PC-9 (cell line): ENCODE measurements around the gene SYTL1. TPM values are rescaled to one million over a fixed set of nuclear protein-coding genes. Genes with fewer than 3 reads are reported as not detected.

Experiments
- BruUV-seq: library from RNA; stranded (reverse); fragments of 400-500 nt; replicated peaks from 2 replicates; lab custom pipeline; 2021; lab: Mats Ljungman, UMichigan
- CTCF ChIA-PET: fragments of 300-600 bp; sonication (Branson Sonifier 250); formaldehyde crosslinking; loops from one replicate; lab custom pipeline; 2022; ENCODE audit warnings: antibody characterized with exemption; lab: Charles Lee
- POLR2A ChIA-PET: fragments of 300-600 bp; sonication (Branson Sonifier 250); formaldehyde crosslinking; loops from one replicate; lab custom pipeline; 2022; ENCODE audit warnings: antibody characterized with exemption; ENCODE audit not compliant: unreplicated experiment; lab: Charles Lee
- DNase-seq, 2 experiments: peaks; one replicate each; pipeline versions ENCODE4 v3.0.0 to v3.0.0-alpha.2; 2015 to 2022; ENCODE audit warnings: mixed read lengths in 1 of 2
- H2AFZ ChIP-seq: fragments of 200-600 bp; sonication (generic); 2 replicates; pipeline ENCODE4 v1.8.1; 2017; ENCODE audit warnings: antibody characterized with exemption
- H3F3A ChIP-seq: fragments of 200-600 bp; sonication (generic); 2 replicates; pipeline ENCODE4 v1.8.1; 2017; ENCODE audit warnings: antibody characterized with exemption, mild to moderate bottlenecking, low read depth; ENCODE audit not compliant: insufficient read depth
- H3K27ac ChIP-seq: fragments of 200-600 bp; sonication (generic); 2 replicates; pipeline ENCODE4 v1.6.1; 2016; ENCODE audit warnings: mixed run types
- H3K27me3 ChIP-seq: fragments of 200-600 bp; sonication (generic); 2 replicates; pipeline ENCODE4 v1.6.1; 2016; ENCODE audit warnings: low read depth, mixed run types; ENCODE audit not compliant: insufficient read depth
- H3K36me3 ChIP-seq: fragments of 200-600 bp; sonication (generic); 2 replicates; pipeline ENCODE4 v1.6.1; 2016; ENCODE audit warnings: low read depth, mixed run types
- H3K4me1 ChIP-seq: fragments of 200-600 bp; sonication (generic); replicated peaks from 2 replicates; pipeline ENCODE4 v1.6.1; 2016; ENCODE audit warnings: mixed run types; ENCODE audit not compliant: insufficient read depth
- H3K4me2 ChIP-seq: fragments of 200-600 bp; sonication (generic); 2 replicates; pipeline ENCODE4 v1.6.1; 2017; ENCODE audit warnings: mixed run types
- H3K4me3 ChIP-seq: fragments of 200-600 bp; sonication (generic); 2 replicates; pipeline ENCODE4 v1.6.1; 2016; ENCODE audit warnings: mixed run types
- H3K79me2 ChIP-seq: fragments of 200-600 bp; sonication (generic); 2 replicates; pipeline ENCODE4 v1.6.1; 2017; ENCODE audit warnings: low read depth, mixed run types
- H3K9me2 ChIP-seq: fragments of 200-600 bp; sonication (generic); 2 replicates; pipeline ENCODE4 v1.8.1; 2017; ENCODE audit warnings: mild to moderate bottlenecking; ENCODE audit not compliant: insufficient read depth
- H3K9me3 ChIP-seq: fragments of 200-600 bp; sonication (generic); 2 replicates; pipeline ENCODE4 v1.8.1; 2016; ENCODE audit warnings: low read depth; ENCODE audit not compliant: insufficient read depth
- H4K20me1 ChIP-seq: fragments of 200-600 bp; sonication (generic); 2 replicates; pipeline ENCODE4 v1.8.1; 2017; ENCODE audit not compliant: insufficient read depth
- EZH2 ChIP-seq: fragments of 200-600 bp; sonication (generic); IDR thresholded peaks from 2 replicates; pipeline ENCODE4 v1.8.0; 2017; ENCODE audit warnings: antibody characterized with exemption, low read depth
- intact Hi-C: fragments of 100-400 bp; cut with micrococcal nuclease; formaldehyde crosslinking; loops from one replicate; pipeline ENCODE4 v1.10.0; 2022; ENCODE audit not compliant: unreplicated experiment
- total RNA-seq: library from RNA; stranded (reverse); gene quantifications from 2 replicates; pipeline ENCODE4 v1.2.3, GENCODE V29; 2021
- TF ChIP-seq, protein P1 (sequence below): fragments of 200-600 bp; sonication (generic); conservative IDR thresholded peaks from 2 replicates; pipeline ENCODE4 v1.6.1; 2017; ENCODE audit warnings: mixed run types, antibody characterized with exemption, mild to moderate bottlenecking, moderate library complexity

The SYTL1 gene
- total RNA-seq, 1 experiment from 2014 or later: 43.7 TPM

DNA sequence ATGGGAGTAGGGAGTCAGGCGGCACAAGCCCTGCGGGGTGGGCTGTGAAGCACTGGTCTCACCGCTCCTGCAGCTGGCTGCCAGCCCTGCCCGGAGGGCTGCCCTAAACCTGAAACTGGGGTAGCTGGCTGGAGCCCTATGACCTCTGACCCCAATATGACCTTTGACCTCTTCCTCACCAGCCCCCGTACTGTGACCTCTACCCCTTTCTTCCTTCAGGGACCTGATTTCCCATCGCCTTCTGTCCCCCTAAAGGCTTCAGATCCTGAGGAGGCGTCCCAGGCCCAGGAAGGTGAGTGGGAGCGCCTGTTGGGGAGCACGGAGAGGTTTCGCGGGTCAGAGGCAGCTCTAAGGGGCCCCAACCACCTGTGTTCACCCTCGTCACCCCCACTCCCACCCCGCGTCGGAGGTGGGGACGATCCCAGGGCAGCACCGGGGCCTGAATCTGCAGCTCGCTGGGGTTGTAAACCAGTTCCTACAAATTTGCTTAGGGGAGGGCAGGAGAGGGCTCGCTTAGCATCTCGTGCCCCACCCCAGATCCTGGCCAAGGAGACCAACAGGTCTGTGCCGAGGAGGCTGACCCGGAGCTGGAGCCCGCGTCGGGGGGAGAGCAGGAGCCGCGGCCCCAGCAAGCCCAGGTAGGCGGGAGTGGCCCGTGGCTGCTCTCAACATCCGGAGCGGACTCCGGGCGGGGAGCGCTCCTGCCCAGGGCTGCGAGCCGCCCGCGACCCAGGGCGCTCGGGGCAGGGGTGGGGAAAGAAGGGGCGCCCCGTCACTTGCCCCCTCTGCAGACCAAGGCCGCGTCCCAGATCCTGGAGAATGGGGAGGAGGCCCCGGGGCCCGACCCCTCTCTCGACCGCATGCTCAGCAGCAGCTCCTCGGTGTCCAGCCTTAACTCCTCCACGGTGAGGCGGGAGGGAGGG, 7.3 kb downstream of the SYTL1 start:
- H3K9me3 ChIP-seq: no peaks in the 10 kb centered on the region
- POLR2A ChIA-PET: no interaction called here
- peak; percentile 41 to 50 for DNase-seq
- CTCF ChIA-PET: no interaction called here
- H3K27ac ChIP-seq: no peak overlapping the region
- H3K4me2 ChIP-seq: peak overlapping the region; percentile 16; the same call in 1 of the 2 replicates
- H3K9me2 ChIP-seq: no peaks in the 10 kb centered on the region
- no peaks in the 10 kb centered on the region for H3K27me3 ChIP-seq
- no peak overlapping the region for H3K4me3 ChIP-seq
- no peaks in the 10 kb centered on the region for H4K20me1 ChIP-seq
- 0 out of 2 replicates have a peak, but pooled peaks cover 4% of the 10 kb centered on the region for H3K4me1 ChIP-seq
- no peaks in the 10 kb centered on the region for H3F3A ChIP-seq
- TF ChIP-seq EZH2: no peak
- TF ChIP-seq, protein P1, sequence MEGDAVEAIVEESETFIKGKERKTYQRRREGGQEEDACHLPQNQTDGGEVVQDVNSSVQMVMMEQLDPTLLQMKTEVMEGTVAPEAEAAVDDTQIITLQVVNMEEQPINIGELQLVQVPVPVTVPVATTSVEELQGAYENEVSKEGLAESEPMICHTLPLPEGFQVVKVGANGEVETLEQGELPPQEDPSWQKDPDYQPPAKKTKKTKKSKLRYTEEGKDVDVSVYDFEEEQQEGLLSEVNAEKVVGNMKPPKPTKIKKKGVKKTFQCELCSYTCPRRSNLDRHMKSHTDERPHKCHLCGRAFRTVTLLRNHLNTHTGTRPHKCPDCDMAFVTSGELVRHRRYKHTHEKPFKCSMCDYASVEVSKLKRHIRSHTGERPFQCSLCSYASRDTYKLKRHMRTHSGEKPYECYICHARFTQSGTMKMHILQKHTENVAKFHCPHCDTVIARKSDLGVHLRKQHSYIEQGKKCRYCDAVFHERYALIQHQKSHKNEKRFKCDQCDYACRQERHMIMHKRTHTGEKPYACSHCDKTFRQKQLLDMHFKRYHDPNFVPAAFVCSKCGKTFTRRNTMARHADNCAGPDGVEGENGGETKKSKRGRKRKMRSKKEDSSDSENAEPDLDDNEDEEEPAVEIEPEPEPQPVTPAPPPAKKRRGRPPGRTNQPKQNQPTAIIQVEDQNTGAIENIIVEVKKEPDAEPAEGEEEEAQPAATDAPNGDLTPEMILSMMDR: no peak
- intact Hi-C loops: no loop called here
- no peaks in the 10 kb centered on the region for H3K79me2 ChIP-seq
- H2AFZ ChIP-seq: no peak overlapping the region
- no peaks in the 10 kb centered on the region for H3K36me3 ChIP-seq
- BruUV-seq: no TSS peak

DNA sequence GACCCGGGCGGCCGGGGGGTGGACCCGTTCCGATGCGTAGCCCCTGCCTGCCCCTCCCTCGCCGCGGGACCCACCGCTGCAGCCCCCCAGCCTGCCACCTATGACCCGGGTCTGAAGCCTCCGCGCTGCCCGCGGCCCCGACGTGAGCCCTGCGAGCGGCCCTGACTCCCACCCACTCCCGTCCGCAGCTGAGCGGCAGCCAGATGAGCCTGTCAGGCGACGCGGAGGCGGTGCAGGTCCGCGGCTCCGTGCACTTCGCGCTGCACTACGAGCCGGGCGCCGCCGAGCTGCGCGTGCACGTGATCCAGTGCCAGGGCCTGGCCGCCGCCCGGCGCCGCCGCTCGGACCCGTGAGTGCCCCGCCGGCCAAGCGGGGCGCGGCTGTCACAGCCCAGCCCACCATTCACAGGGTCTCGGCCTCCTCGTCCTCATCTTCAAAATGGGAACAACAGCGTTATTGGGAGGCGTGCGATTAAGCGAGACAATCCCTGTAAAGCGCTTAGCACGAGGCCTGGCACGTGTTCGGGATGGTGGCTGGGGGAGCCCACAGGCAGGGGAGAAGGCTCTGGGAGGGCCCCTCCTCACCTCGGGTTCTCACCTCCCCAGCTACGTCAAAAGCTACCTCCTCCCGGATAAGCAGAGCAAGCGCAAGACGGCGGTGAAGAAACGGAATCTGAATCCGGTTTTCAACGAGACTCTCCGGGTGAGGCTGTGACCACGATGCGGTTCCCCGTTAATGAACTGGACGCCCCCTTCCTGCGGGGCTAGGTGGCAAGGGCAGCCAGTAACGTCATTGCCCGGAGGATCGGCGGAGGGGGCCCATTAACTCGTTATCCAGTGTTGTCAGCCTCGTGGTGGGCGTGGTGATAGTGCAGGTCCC, 8.2 kb downstream of the SYTL1 start:
- H3K9me3 ChIP-seq: no peaks in the 10 kb centered on the region
- no peaks in the 10 kb centered on the region for H3K9me2 ChIP-seq
- no peaks in the 10 kb centered on the region for H3K36me3 ChIP-seq
- no peak for TF ChIP-seq EZH2
- TF ChIP-seq, protein P1: no peak
- H3K4me2 ChIP-seq: no peak overlapping the region
- H3K27me3 ChIP-seq: no peaks in the 10 kb centered on the region
- BruUV-seq: no TSS peak
- H3K27ac ChIP-seq: no peak overlapping the region
- ChIA-PET POLR2A (no interaction called here), CTCF (no interaction called here)
- no peak overlapping the region for H3K4me3 ChIP-seq
- H3K79me2 ChIP-seq: no peaks in the 10 kb centered on the region
- intact Hi-C loops: no loop called here
- H2AFZ ChIP-seq: no peak overlapping the region
- DNase-seq: no peak
- no peaks in the 10 kb centered on the region for H3F3A ChIP-seq
- 0 out of 2 replicates have a peak, but pooled peaks cover 4% of the 10 kb centered on the region for H3K4me1 ChIP-seq
- no peaks in the 10 kb centered on the region for H4K20me1 ChIP-seq
